ENCODE results near the gene PGM5.

DNA sequence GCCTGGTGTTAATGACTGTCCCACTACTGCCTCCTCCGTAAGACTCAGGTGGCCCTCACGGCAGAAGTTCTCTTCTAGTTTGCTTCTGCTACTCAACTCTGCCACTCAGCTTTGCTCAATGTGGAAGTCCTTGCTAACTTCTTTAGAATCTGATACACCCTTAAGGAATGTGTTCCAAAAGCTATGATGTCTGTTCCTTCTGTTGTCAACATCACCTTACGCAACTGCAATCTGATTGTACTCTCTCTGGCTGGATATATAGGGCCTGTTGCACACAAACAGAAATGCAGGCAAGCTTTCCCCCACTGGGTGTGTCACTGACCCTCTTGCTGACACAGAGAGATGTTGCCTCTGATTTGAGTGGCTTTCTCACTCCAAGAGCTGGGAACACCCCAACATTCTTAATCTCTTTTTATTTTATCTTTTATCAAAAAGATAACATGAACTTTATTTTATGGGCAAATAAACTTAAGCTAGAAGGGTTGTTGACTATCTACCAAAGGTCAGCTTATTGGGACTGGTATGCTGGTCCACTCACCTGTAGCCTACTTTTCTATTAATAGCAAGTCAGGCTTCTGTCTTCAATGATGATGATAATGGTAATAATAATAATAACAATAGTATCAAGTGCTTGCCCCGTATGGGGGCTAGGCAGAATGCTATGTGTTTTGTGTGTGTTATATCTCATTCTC is 159.1 kb downstream of the PGM5 start:
- TF ChIP-seq GATA3 (IDR thresholded peaks at IDR 0.05; ENCODE audit: low read depth, low read length): no peak
- TF ChIP-seq GATA2 (IDR thresholded peaks at IDR 0.05; ENCODE audit: low read depth, low read length): no peak
